GM12878 (cell line): ENCODE measurements around the gene S100A14. TPM values are rescaled to one million over a fixed set of nuclear protein-coding genes. Genes with fewer than 3 reads are reported as not detected.

Experiments
- ATAC-seq: fragments of 200-7000 bp; cut with Tn5 transposase; 3 replicates; pipeline ENCODE4 v1.9.1; 2020; ENCODE audit warnings: mild to moderate bottlenecking, moderate library complexity
- BruUV-seq: library from RNA; stranded (reverse); fragments of 400-500 nt; replicated peaks from 2 replicates; lab custom pipeline; 2021; lab: Mats Ljungman, UMichigan
- CTCF ChIA-PET: fragments of 300-600 bp; sonication (Branson Sonifier 250); formaldehyde crosslinking; extraction: SDS; loops from one replicate; lab custom pipeline; 2021; ENCODE audit warnings: inconsistent platforms; lab: Yijun Ruan, JAX
- POLR2A ChIA-PET: fragments of 350-600 bp; formaldehyde crosslinking; extraction: SDS; loops from one replicate; lab custom pipeline; 2021; ENCODE audit warnings: inconsistent platforms; lab: Charles Lee
- RAD21 ChIA-PET: fragments of 300-600 bp; sonication (Branson Sonifier 250); formaldehyde crosslinking; loops from one replicate; lab custom pipeline; 2023; ENCODE audit warnings: antibody characterized with exemption; ENCODE audit not compliant: unreplicated experiment; lab: Charles Lee
- SMC1A ChIA-PET: fragments of 300-600 bp; sonication (Branson Sonifier 250); formaldehyde crosslinking; loops from one replicate; lab custom pipeline; 2023; ENCODE audit not compliant: unreplicated experiment, uncharacterized antibody; lab: Charles Lee
- DNase-seq: peaks from one replicate; pipeline ENCODE4 v3.0.0-alpha.2; 2011; ENCODE audit warnings: low read depth, low spot score
- FAIRE-seq: peaks from 3 replicates; lab custom pipeline; 2011; peaks lifted over from hg19 to GRCh38; lab: Jason Lieb, UNC
- H2AFZ ChIP-seq: 2 replicates; pipeline ENCODE4 v1.6.0; 2011; ENCODE audit warnings: low read depth, low read length, control low read depth; ENCODE audit not compliant: control insufficient read depth
- H3K27ac ChIP-seq: 2 replicates; pipeline ENCODE4 v1.5.1; 2011; ENCODE audit warnings: control low read depth; ENCODE audit not compliant: control insufficient read depth, insufficient read depth
- H3K27me3 ChIP-seq, 2 experiments: replicated peaks in 1 of 2; 2 replicates each; pipeline versions ENCODE4 v1.6.0 to v1.6.1; 2011; ENCODE audit warnings: low read length in 1 of 2; ENCODE audit not compliant: control insufficient read depth in 2 of 2, insufficient read depth in 2 of 2
- H3K36me3 ChIP-seq, 2 experiments: 2 replicates each; pipeline ENCODE4 v1.5.1; 2011; ENCODE audit warnings: low read length in 1 of 2; ENCODE audit not compliant: control insufficient read depth in 2 of 2, insufficient read depth in 2 of 2
- H3K4me1 ChIP-seq: 2 replicates; pipeline ENCODE4 v1.6.1; 2011; ENCODE audit warnings: mild to moderate bottlenecking, low read length, moderate library complexity, mixed read lengths; ENCODE audit not compliant: control insufficient read depth, insufficient read depth
- H3K4me2 ChIP-seq: 2 replicates; pipeline ENCODE4 v1.6.0; 2011; ENCODE audit warnings: control low read depth; ENCODE audit not compliant: control insufficient read depth, insufficient read depth
- H3K4me3 ChIP-seq: fragments of 200-600 bp; sonication (generic); 2 replicates; pipeline ENCODE4 v1.5.1; 2016
- H3K79me2 ChIP-seq: 2 replicates; pipeline ENCODE4 v1.6.0; 2011; ENCODE audit warnings: low read length; ENCODE audit not compliant: control insufficient read depth, insufficient read depth
- H3K9ac ChIP-seq: 2 replicates; pipeline ENCODE4 v1.8.0; 2011; ENCODE audit warnings: low read length, control low read depth, mixed read lengths; ENCODE audit not compliant: control insufficient read depth, insufficient read depth
- H3K9me3 ChIP-seq: replicated peaks from 3 replicates; pipeline ENCODE4 v1.5.1; 2011; ENCODE audit warnings: mild to moderate bottlenecking, low read length; ENCODE audit not compliant: control insufficient read depth, insufficient read depth
- H4K20me1 ChIP-seq: 2 replicates; pipeline ENCODE4 v1.6.0; 2011; ENCODE audit not compliant: control insufficient read depth, insufficient read depth
- BMI1 ChIP-seq: fragments of 450-650 bp; IDR thresholded peaks from 2 replicates; pipeline ENCODE4 v1.6.1; 2016; ENCODE audit warnings: mild to moderate bottlenecking, moderate library complexity, borderline replicate concordance
- NFIC ChIP-seq: IDR thresholded peaks from 2 replicates; pipeline ENCODE4 v1.6.1; 2012; ENCODE audit warnings: low read depth, mild to moderate bottlenecking, inconsistent platforms, low read length, moderate library complexity
- SMARCA5 ChIP-seq: fragments of 450-650 bp; IDR thresholded peaks from 2 replicates; pipeline ENCODE4 v1.6.1; 2017; ENCODE audit warnings: mild to moderate bottlenecking
- SREBF2 ChIP-seq: IDR thresholded peaks from 2 replicates; pipeline ENCODE4 v1.6.1; 2012; ENCODE audit warnings: mild to moderate bottlenecking, low read length
- ZNF687 ChIP-seq: fragments of 450-650 bp; IDR thresholded peaks from 2 replicates; pipeline ENCODE4 v1.6.1; 2017; ENCODE audit warnings: mild to moderate bottlenecking, moderate library complexity
- ZSCAN29 ChIP-seq: fragments of 450-650 bp; IDR thresholded peaks from 2 replicates; pipeline ENCODE4 v1.6.1; 2017; ENCODE audit warnings: mild to moderate bottlenecking, moderate library complexity
- WGBS: methylation state at CpG from one replicate; pipeline ENCODE4 v1.1.6; 2016; ENCODE audit warnings: low lambda C conversion rate; ENCODE audit not compliant: insufficient replicate concordance, insufficient coverage; ENCODE audit errors: missing lambda C conversion rate; 5-methylcytosine and 5-hydroxymethylcytosine counted together
- in situ Hi-C: fragments of 300-500 bp; cut with MboI; formaldehyde crosslinking; loops from 9 replicates; pipeline ENCODE4 v1.14.3; 2018; ENCODE audit warnings: mixed read lengths
- intact Hi-C: fragments of 100-400 bp; cut with micrococcal nuclease; formaldehyde crosslinking; loops from one replicate; pipeline ENCODE4 v1.14.2; 2022; ENCODE audit not compliant: unreplicated experiment
- polyA plus RNA-seq, 11 experiments: library from polyadenylated mRNA; depleted of rRNA in 4 of 11; unstranded in 6 of 11; stranded (reverse) in 5 of 11; fragments of >200 nt; fragmentation: Nextera tagmentation in 4 of 11; fragmentation: Illumina TruSeq in 1 of 11; extraction: Ambion mirVana in 4 of 11; extraction: Trizol in 1 of 11; gene quantifications; 1 replicate in 1 of 11; 2 replicates in 10 of 11; pipeline versions ENCODE4 v1.2.1 to v1.2.3, GENCODE V29; 2011 to 2016; ENCODE audit warnings: inconsistent platforms in 2 of 11, missing spikeins in 2 of 11, low read depth in 1 of 11
- total RNA-seq, 4 experiments: library from RNA; depleted of rRNA in 3 of 4; stranded (reverse); fragments of >200 nt in 3 of 4; fragmentation: Illumina TruSeq in 1 of 4; extraction: Trizol in 1 of 4; gene quantifications; 2 replicates each; pipeline versions ENCODE4 v1.2.1 to v1.2.3, GENCODE V29; 2013 to 2021

Gene S100A14
- total and polyA plus RNA-seq, 10 of the 15 experiments (the other 5 are each of a cell fraction or from before 2014, with no cell fraction given), result 0.20 to 0.77 (median 0.45) TPM; not detected in 4

- ChIA-PET RAD21 (interaction anchor here (1.3 to 2.4 kb wide), 2 partner anchors 16 to 247 kb away, joined by 4 to 14 read pairs; partner anchors contain the start of gene S100A14), SMC1A (interaction anchor here (1.0 to 3.5 kb wide), 7 partner anchors 15 to 34 kb away, joined by 3 to 12 read pairs (median 6); partner anchors contain the start of genes CHTOP, S100A1, S100A13 and S100A14), CTCF (interaction anchor here (1.9 kb wide), 1 partner anchor 27 kb away, joined by 9 read pairs; no protein-coding TSS in a partner anchor), POLR2A (interaction anchor here (0.5 to 2.6 kb wide), 3 partner anchors 13 to 46 kb away, joined by 3 to 15 read pairs (median 3); partner anchors contain the start of genes CHTOP and S100A16)
- no peaks in the 10 kb centered on the region for H3K36me3 ChIP-seq
- no peaks in the 10 kb centered on the region for H3K9me3 ChIP-seq
- FAIRE-seq (no peak), ATAC-seq (no peak), DNase-seq (no peak)
- no peak overlapping the region for H3K4me2 ChIP-seq
- in situ Hi-C loops (no loop called here), intact Hi-C loops (no loop called here)
- H2AFZ ChIP-seq, result no peak overlapping the region
- no peaks in the 10 kb centered on the region for H3K27me3 ChIP-seq
- 84% methylated on average over 7 of the region's 7 CpGs for WGBS
- no peaks in the 10 kb centered on the region for H3K79me2 ChIP-seq
- H3K4me3 ChIP-seq, result no peak overlapping the region
- no peak overlapping the region for H3K27ac ChIP-seq
- H4K20me1 ChIP-seq, result no peaks in the 10 kb centered on the region
- no peak overlapping the region for H3K9ac ChIP-seq
- peaks cover 22% of the 10 kb centered on the region for H3K4me1 ChIP-seq
- TF ChIP-seq SREBF2 (no peak), NFIC (no peak), SMARCA5 (no peak), ZSCAN29 (no peak), ZNF687 (no peak), BMI1 (no peak)
- no TSS peak for BruUV-seq
Measured at GRCh38 chr1:153599847-153600246, 16.3 kb downstream of the S100A14 start.
